HG02840 (cell line): ENCODE results near the gene MEAK7.

Experiments used
- ATAC-seq: cut with Tn5 transposase; IDR thresholded peaks from one replicate; pipeline ENCODE4 v1.9.1; 2021; ENCODE audit warnings: mild to moderate bottlenecking, moderate library complexity, moderate number of reproducible peaks; ENCODE audit not compliant: unreplicated experiment, low FRiP score

Gene MEAK7

GRCh38 chr16:84476401-84476800 lies 28.1 kb downstream of the MEAK7 start:
- ATAC-seq = no peak

- no peak for ATAC-seq
Measured at GRCh38 chr16:84475643-84476240, 28.7 kb downstream of the MEAK7 start.

- ATAC-seq = no peak
Measured at GRCh38 chr16:84471966-84472365, 32.5 kb downstream of the MEAK7 start.

GRCh38 chr16:84471316-84471715 lies 33.1 kb downstream of the MEAK7 start:
- ATAC-seq = no peak

- ATAC-seq = no peak
Measured at GRCh38 chr16:84467709-84468108, 36.8 kb downstream of the MEAK7 start.

- ATAC-seq = no peak
Measured at GRCh38 chr16:84467256-84467655, 37.2 kb downstream of the MEAK7 start.

- no peak for ATAC-seq
Measured at GRCh38 chr16:84466692-84467091, 37.8 kb downstream of the MEAK7 start.

- no peak for ATAC-seq
Measured at GRCh38 chr16:84465154-84465553, 39.3 kb downstream of the MEAK7 start.

- ATAC-seq = no peak
Measured at GRCh38 chr16:84464116-84464515, 40.3 kb downstream of the MEAK7 start.

- ATAC-seq = no peak
Measured at GRCh38 chr16:84463221-84463620, 41.2 kb downstream of the MEAK7 start.

GRCh38 chr16:84462296-84463210 lies 41.9 kb downstream of the MEAK7 start:
- ATAC-seq = no peak

- no peak for ATAC-seq
Measured at GRCh38 chr16:84461413-84462295, 42.8 kb downstream of the MEAK7 start.

GRCh38 chr16:84461029-84461412 lies 43.4 kb downstream of the MEAK7 start:
- no peak for ATAC-seq

- no peak for ATAC-seq
Measured at GRCh38 chr16:84460406-84461028, 43.9 kb downstream of the MEAK7 start.

GRCh38 chr16:84459941-84460405 lies 44.5 kb downstream of the MEAK7 start:
- ATAC-seq = no peak

- no peak for ATAC-seq
Measured at GRCh38 chr16:84459533-84459894, 44.9 kb downstream of the MEAK7 start.

- no peak for ATAC-seq
Measured at GRCh38 chr16:84458606-84459532, 45.6 kb downstream of the MEAK7 start.

- no peak for ATAC-seq
Measured at GRCh38 chr16:84455031-84455430, 49.4 kb downstream of the MEAK7 start.
